Astrocyte (in vitro differentiated cells and primary cell): Measurements from ENCODE around the gene ADSS1.

Source experiments
- EZH2 ChIP-seq: IDR thresholded peaks from 2 replicates; pipeline ENCODE4 v1.6.1; 2012; ENCODE audit warnings: mild to moderate bottlenecking, low read length, inconsistent platforms; ENCODE audit not compliant: insufficient read depth
- TF ChIP-seq, protein P1 (sequence below): IDR thresholded peaks from 2 replicates; pipeline ENCODE4 v1.5.1; 2011; ENCODE audit warnings: low read depth, mild to moderate bottlenecking, inconsistent platforms, low read length, moderate library complexity; ENCODE audit not compliant: insufficient read depth

DNA sequence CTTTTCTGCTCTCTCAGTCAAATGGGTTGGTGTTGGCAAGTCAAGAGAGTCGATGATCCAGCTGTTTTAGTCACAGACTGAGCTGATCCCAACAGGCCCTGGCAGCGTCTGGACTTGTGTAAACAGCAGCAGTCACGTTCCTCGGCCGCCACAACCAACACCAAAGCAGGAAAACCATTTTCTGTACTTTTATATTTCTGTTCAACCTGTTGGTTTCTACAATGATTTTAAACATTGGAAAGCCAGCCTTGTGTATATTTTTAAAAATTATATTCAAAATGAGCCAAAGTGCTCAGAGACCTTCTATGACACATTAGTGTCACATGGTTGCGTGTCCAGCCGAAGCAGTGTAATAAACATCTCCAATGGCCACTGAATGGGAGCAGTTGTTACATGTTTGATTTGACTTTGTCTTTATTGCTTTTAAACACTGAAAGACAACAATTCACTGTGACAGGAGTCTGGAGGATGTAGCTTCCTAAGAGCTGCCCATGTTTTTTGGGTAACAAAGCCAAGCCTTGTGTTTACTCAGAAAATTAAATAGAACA, 23.0 kb downstream of the ADSS1 start:
- TF ChIP-seq, protein P1, sequence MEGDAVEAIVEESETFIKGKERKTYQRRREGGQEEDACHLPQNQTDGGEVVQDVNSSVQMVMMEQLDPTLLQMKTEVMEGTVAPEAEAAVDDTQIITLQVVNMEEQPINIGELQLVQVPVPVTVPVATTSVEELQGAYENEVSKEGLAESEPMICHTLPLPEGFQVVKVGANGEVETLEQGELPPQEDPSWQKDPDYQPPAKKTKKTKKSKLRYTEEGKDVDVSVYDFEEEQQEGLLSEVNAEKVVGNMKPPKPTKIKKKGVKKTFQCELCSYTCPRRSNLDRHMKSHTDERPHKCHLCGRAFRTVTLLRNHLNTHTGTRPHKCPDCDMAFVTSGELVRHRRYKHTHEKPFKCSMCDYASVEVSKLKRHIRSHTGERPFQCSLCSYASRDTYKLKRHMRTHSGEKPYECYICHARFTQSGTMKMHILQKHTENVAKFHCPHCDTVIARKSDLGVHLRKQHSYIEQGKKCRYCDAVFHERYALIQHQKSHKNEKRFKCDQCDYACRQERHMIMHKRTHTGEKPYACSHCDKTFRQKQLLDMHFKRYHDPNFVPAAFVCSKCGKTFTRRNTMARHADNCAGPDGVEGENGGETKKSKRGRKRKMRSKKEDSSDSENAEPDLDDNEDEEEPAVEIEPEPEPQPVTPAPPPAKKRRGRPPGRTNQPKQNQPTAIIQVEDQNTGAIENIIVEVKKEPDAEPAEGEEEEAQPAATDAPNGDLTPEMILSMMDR: no peak
- no peak for TF ChIP-seq EZH2
